GM19455 (cell line): Measurements from ENCODE around the gene AOC2.

Experiments used
- ATAC-seq: cut with Tn5 transposase; IDR thresholded peaks from one replicate; pipeline ENCODE4 v1.9.1; 2021; ENCODE audit not compliant: unreplicated experiment

AOC2 gene, protein sequence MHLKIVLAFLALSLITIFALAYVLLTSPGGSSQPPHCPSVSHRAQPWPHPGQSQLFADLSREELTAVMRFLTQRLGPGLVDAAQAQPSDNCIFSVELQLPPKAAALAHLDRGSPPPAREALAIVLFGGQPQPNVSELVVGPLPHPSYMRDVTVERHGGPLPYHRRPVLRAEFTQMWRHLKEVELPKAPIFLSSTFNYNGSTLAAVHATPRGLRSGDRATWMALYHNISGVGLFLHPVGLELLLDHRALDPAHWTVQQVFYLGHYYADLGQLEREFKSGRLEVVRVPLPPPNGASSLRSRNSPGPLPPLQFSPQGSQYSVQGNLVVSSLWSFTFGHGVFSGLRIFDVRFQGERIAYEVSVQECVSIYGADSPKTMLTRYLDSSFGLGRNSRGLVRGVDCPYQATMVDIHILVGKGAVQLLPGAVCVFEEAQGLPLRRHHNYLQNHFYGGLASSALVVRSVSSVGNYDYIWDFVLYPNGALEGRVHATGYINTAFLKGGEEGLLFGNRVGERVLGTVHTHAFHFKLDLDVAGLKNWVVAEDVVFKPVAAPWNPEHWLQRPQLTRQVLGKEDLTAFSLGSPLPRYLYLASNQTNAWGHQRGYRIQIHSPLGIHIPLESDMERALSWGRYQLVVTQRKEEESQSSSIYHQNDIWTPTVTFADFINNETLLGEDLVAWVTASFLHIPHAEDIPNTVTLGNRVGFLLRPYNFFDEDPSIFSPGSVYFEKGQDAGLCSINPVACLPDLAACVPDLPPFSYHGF

DNA sequence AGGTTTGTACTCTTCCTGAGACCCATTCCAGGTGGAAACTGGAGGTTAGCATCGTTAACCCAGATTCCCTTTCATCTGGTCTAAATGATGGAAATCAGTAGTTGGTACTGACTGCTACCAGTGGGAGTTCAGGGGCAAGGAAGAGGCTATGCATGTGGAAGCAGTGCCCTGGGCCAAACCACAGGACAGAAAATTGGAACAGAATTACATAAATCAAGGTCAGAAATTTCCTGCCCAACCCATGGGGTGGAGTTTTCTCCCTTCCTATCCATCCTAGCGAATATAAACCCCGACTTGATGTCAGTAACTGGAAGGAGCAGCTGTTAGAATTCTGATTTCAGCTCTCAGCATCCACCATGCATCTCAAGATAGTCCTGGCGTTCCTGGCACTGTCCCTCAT is at the start of gene AOC2:
TSS of gene AOC2 (plus strand) at position 310 of the 400 bp plus-strand sequence. CDS start at position 357, 47 bp downstream.
- no peak for ATAC-seq

DNA sequence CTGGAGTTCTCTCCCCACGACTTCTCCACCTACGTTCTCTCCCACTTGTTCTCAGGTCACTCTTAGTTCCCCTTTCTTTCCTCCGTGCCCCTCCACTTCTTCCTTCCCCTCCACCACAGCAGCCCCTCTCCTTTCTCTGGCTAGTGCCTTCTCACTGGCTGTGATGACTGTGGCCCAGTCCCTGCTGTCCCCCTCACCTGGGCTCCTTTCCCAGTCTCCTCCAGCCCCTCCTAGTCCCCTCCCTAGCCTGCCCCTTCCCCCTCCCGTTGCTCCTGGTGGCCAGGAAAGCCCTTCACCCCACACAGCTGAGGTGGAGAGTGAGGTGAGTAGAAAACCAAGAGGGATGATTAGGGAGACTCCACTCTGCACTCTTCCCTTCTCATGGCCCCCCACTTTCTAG is 49.3 kb upstream of the AOC2 start:
- no peak for ATAC-seq

- ATAC-seq: no peak
Measured at GRCh38 chr17:42795465-42795864, 48.9 kb upstream of the AOC2 start.

DNA sequence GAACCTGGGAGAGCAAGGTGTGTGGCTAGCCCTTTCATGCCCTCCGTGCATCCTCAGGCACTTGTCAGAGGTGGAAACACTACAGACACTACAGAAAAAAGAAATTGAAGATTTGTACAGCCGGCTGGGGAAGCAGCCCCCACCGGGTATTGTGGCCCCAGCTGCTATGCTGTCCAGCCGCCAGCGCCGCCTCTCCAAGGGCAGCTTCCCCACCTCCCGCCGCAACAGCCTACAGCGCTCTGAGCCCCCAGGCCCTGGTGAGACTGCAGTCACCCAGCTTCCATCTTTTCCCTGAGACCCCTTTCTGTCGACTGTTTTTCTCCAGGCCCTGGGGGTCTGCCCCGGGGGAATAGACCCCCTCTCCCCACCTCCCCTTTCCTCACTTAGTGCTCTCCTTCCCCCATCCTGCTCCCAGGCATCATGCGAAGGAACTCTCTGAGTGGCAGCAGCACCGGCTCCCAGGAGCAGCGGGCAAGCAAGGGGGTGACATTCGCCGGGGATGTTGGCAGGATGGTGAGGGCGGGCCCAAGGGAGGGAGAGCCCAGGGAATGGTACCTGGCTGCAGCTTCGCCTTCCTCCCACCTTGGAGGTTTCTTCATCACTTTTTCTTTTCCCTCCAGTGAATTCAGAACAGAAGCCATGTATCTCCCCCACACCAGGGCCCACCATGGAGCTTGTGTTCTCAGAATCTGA is 48.2 kb upstream of the AOC2 start:
- no peak for ATAC-seq

DNA sequence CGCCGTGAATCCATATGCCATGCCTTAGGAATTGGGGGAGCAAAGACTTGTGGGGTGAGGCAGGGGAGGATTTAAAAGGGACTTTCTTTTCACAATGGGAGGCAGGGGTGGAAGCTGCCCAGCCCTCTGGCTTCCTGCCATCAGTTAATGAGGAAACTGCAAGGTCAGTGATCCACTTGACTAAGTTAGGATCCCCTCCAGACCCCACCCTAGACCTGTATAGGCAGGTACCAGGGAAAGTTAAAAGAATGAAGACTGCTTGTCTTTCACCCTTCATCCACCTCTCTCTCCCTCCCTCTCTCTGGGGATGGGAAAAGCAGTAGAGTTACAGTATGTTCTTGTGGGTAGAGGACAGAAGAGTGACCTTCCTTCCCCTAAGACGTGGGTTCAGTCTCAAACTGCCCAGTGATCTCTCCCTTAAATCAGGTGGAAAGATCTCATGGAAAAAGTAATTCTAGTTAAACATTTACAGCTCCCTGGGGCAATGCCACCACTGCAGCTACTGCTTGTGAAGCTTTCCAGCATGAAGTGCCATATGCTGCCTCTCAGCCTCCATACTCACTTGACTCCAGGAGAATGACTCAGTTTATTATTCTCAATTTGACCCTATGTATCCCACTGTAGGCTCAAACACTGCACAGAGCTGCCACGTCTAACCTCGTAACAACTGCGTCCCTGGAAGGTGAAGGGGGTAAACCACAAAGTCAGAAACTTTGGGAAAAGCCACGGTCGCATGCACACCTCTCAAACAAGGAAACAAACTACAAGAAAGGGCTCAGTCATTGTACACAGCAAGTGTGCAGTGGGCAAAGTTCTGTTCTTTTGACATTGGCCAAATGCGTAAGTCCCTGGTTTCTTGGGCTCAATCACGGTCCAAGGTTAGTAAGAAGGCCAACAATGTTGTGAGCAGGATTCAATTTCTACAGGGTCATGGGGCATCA is 47.0 kb upstream of the AOC2 start:
- no peak for ATAC-seq

DNA sequence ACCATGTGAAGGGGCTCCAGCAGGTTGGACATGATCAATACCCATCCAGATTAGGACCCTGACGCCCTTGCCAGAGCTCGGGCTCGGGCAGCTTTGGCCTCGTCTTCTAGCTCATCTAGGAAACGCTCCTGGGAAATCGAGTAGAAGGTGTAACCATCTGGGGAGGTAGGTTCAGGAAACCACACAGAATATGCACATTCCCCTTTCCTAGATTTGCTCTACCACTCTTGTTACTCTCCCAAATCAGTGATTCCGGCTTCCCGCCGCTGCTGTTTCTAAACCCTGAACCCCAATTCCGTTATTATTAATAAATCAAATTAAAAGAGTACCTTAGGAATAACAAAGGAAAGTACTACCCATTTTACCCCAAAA is 46.4 kb upstream of the AOC2 start:
- ATAC-seq: no peak

DNA sequence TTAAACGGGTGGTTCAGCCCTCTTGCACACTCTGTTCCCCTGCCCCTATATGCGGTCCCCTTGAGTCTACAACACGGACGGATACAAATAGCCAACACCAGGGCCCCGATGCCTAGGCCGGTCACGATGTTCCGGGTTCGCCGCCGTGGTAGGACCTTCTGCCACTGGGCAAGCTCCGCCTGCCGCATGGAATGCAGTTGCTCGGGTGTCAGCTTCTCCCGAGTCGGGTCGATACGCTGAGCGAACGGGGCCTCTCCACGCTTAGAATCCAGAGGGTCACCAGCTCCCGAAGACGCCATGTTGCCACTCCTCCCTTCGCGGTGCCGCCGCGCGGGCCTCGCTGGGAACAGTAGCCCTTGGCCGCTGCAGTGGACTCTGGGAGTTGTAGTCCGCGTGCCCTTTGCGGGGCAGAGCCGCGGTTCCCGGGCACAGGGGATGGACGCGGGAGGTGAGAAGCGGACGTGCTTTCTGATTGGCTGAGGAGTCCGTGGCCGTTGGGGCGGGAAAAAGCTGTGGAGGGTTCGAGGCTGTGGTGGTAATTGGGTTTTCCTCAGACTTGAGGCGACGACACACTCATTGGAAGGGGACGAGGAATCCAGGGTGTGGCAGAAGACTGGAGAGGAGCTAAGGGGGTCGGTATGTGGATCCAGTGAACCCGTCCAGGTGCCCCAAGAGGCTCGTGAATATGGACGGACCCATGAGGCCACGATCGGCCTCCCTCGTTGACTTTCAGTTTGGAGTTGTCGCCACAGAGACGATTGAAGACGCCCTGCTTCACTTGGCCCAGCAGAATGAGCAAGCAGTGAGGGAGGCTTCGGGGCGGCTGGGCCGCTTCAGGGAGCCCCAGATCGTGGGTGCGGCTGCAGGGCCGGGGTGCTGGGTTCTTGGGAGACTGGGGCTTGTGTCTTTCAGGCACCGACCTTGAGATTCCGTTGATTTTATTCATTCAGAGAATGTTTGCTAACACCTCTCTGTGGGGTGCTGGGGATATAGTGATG is 45.7 kb upstream of the AOC2 start, which contains the start of the genes CNTD1 and COA3:
TSS of gene CNTD1 (plus strand) at position 479 of the 998 bp plus-strand sequence. CDS start at position 686, 207 bp downstream.
TSS of gene COA3 (minus strand) at position 322 of the 998 bp plus-strand sequence. CDS start at position 299, 23 bp downstream.
- ATAC-seq: peak; percentile 79

GRCh38 chr17:42803074-42803883 is 41.1 kb upstream of the AOC2 start:
- no peak for ATAC-seq

- no peak for ATAC-seq
Measured at GRCh38 chr17:42804918-42805367, 39.4 kb upstream of the AOC2 start.

GRCh38 chr17:42806249-42806648 is 38.1 kb upstream of the AOC2 start:
- no peak for ATAC-seq

DNA sequence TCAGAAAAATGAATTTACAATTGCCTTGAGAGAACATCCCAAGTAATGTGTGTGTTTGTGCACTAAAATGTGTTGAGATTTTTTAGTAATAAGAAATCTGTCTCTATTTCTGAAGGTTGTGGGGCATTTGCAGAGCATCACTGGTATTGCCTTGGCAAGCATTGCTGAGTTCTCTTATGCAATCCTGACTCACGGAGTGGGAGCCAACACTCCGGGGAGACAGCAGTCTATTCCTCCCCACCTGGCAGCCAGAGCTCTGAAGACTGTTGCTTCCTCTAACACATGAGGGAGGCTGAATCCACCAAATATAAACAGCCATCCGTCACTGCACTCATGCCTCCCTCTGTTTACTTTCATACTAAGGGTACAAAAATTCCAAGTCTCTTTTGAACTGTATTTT is 35.1 kb upstream of the AOC2 start:
- no peak for ATAC-seq

DNA sequence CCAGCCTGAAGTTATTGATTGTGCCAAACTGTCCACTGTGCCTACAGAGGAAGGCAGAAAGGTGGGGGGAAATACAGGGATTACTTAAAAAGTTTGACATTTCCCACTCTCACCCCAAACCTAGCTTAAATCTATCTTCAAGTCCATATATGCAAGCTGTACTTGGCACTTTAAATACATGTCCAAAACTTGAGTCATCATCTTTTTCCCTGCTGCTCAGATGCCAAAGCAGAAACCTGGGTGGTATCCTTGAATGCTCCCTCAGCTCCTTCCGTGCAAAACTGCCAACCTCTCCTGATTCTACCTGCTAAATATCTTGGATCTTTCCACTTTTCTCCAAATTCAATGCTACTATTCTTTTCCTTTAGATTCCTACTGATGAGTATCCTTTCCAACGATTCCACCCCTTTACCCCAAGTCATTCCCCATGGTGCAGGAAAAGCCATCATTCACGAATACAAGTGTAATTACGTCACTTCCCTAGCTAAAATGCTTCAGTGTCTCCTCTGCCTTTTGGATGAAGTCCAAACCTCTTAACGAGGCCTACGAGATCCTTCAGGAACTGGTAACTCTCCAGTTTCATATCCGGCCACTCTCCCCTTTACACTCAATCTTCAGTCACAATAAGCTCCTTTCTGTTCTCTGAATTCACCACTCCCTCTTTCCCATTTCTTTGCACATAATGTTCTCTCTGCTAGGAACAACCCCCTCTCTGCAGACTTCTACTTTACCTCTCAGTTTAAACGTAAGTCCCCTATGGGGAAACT is 29.6 kb upstream of the AOC2 start:
- ATAC-seq: no peak

DNA sequence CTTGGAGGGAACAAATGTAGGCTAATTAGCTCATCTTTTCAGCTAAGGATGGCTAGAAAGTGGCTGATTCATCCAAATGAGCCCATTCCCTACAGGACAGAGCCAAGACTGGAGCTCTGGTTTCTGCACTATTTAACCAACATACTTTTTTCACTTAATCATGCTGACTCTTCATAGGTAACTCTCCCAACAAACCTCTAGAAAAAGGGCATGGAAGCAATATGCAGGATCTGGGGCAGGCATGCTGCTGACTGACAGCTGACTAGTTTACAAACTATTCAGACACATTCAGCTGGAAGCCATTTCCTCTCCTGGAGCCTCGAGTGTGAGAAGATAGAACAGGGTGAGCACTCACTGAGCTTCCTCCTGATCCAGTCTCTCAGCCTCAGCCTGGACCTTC is 26.5 kb upstream of the AOC2 start:
- ATAC-seq: no peak

DNA sequence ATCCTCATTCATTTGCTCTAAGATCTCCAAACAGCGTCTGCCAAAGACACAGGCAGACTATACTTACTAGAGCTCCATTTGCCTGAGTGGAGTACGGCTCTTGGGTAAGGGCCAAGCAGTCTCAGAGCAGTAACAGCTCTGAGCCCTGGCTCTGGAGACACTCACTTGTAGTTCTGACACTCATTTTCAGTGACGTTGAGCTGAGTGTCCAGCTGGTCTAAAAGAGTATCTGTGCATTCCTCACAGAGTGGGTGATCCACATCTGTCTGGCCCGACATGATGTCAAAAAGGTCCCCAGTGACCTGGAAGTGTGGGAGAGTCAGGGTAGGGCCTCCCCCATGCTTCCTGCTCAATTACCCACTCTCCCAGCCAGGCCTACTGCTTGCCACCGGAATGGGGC is 26.0 kb upstream of the AOC2 start:
- ATAC-seq: no peak

- no peak for ATAC-seq
Measured at GRCh38 chr17:42819939-42820535, 24.3 kb upstream of the AOC2 start.

GRCh38 chr17:42821176-42821575 is 23.2 kb upstream of the AOC2 start:
- no peak for ATAC-seq

GRCh38 chr17:42827472-42827871 is 16.9 kb upstream of the AOC2 start:
- no peak for ATAC-seq
